Measurements from ENCODE around the gene IL1F10.

DNA sequence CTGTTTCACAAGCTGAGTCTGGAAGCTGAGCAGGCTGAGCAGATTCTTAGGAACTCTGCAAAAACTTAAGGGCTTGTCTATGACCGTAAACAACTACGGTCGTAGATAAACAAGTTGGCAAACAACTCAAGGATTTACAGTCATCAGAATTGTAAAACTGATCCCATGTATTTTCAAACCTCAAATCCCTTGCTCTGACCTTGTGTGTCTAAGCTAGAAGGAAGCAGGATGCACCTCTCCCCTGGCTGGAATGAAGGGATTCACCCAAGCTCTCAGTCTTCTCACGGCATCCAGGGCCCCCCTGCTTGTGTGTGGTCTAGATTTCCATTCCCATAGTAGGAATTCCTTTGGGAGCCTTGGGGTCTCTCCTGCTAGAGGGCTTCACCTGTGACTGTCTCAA lies 47.2 kb downstream of the IL1F10 start:
- TF ChIP-seq, protein P1, sequence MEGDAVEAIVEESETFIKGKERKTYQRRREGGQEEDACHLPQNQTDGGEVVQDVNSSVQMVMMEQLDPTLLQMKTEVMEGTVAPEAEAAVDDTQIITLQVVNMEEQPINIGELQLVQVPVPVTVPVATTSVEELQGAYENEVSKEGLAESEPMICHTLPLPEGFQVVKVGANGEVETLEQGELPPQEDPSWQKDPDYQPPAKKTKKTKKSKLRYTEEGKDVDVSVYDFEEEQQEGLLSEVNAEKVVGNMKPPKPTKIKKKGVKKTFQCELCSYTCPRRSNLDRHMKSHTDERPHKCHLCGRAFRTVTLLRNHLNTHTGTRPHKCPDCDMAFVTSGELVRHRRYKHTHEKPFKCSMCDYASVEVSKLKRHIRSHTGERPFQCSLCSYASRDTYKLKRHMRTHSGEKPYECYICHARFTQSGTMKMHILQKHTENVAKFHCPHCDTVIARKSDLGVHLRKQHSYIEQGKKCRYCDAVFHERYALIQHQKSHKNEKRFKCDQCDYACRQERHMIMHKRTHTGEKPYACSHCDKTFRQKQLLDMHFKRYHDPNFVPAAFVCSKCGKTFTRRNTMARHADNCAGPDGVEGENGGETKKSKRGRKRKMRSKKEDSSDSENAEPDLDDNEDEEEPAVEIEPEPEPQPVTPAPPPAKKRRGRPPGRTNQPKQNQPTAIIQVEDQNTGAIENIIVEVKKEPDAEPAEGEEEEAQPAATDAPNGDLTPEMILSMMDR (IDR thresholded peaks at IDR 0.05; ENCODE audit: insufficient read depth, low read length), result no peak
- no peak for TF ChIP-seq POLR2AphosphoS5 (IDR thresholded peaks at IDR 0.05; ENCODE audit: low read depth)

Measured in HL-60 (cell line).